Esophagus squamous epithelium (tissue), 5 donors: ENCODE results near the gene SLC25A19. TPM values are rescaled to one million over a fixed set of nuclear protein-coding genes. Genes with fewer than 3 reads are reported as not detected.
A peak's percentile ranks its signal among the peaks of the same experiment; 100 is the strongest.

ENCODE experiments used
- DNase-seq: peaks from one replicate; lab custom pipeline; 2025; lab: John Stamatoyannopoulos, UW
- H3K27ac ChIP-seq, 4 donors: fragments of 200-600 bp; sonication (generic); one replicate each; pipeline ENCODE4 v1.5.1; 2016 to 2019; ENCODE audit warnings: mild to moderate bottlenecking in 1 of 4
- H3K27me3 ChIP-seq, 4 donors: fragments of 200-600 bp; sonication (generic); 1 replicate in 3 of 4; 2 replicates in 1 of 4; pipeline versions ENCODE4 v1.5.1 to v1.6.0; 2017 to 2021; ENCODE audit warnings: antibody characterized with exemption in 1 of 4
- H3K36me3 ChIP-seq, 3 donors: fragments of 200-600 bp; sonication (generic); one replicate each; pipeline ENCODE4 v1.5.1; 2016 to 2019
- H3K4me1 ChIP-seq, 3 donors: fragments of 200-600 bp; sonication (generic); one replicate each; pipeline ENCODE4 v1.5.1; 2017 to 2019
- H3K4me3 ChIP-seq, 4 donors: fragments of 200-600 bp; sonication (generic); 1 replicate in 3 of 4; 2 replicates in 1 of 4; pipeline ENCODE4 v1.5.1; 2016 to 2019; ENCODE audit warnings: mild to moderate bottlenecking in 2 of 4, moderate library complexity in 1 of 4
- H3K9me3 ChIP-seq, 3 donors: fragments of 200-600 bp; sonication (generic); one replicate each; pipeline ENCODE4 v1.5.1; 2016 to 2019
- CTCF ChIP-seq, 6 experiments: fragments of 450-650 bp in 4 of 6; fragments of 200-600 bp in 2 of 6; sonication (generic) in 2 of 6; IDR thresholded peaks; one replicate each; pipeline ENCODE4 v1.5.1; 2016 to 2019; ENCODE audit warnings: antibody characterized with exemption in 6 of 6, mild to moderate bottlenecking in 4 of 6, moderate library complexity in 4 of 6
- POLR2A ChIP-seq, 4 donors: fragments of 450-650 bp; IDR thresholded peaks; one replicate each; pipeline ENCODE4 v1.6.1; 2017; ENCODE audit warnings: antibody characterized with exemption in 4 of 4, mild to moderate bottlenecking in 4 of 4, moderate library complexity in 3 of 4
- WGBS, 2 donors: methylation state at CpG; one replicate each; pipeline ENCODE4 v1.1.5; 2018; 5-methylcytosine and 5-hydroxymethylcytosine counted together
- intact Hi-C: fragments of 100-400 bp; cut with DNase I; formaldehyde crosslinking; loops from one replicate; pipeline ENCODE4 v1.15.0; 2022
- total RNA-seq, 4 donors: library from RNA; depleted of rRNA; stranded (reverse); fragments of >200 nt; gene quantifications; one replicate each; pipeline ENCODE4 v1.1.0, GENCODE V29; 2016
- donor health status: DM: yes; HTN: yes; CAD: no.

SLC25A19 gene
- total RNA-seq, 4 donors from 2014 or later: 9.2 to 15.2 (median 11.2) TPM

- Histone ChIP-seq H3K27me3 (no peaks in the 10 kb centered on the region), H3K4me3 (no peak overlapping the region), H3K4me1 (no peaks in the 10 kb centered on the region), H3K36me3 (peaks cover 75 to 98% (median 82%) of the 10 kb centered on the region in 3 donors), H3K27ac (peak overlapping the region in 2 of 4 donors; percentile 7 to 11), H3K9me3 (no peaks in the 10 kb centered on the region)
- no peak for DNase-seq
- WGBS, 2 donors: 53 to 76% methylated on average over 6 to 10 of the region's 15 CpGs
- TF ChIP-seq CTCF (IDR thresholded peaks at IDR 0.05) (no peak), POLR2A (IDR thresholded peaks at IDR 0.05) (no peak)
- intact Hi-C loops: no loop called here
These were observed 47.2 kb downstream of the SLC25A19 start for GRCh38 chr17:75241996-75242460.

GRCh38 chr17:75241502-75241901 lies 47.7 kb downstream of the SLC25A19 start:
- WGBS, 2 donors: 92 to 93% methylated on average over 9 of the region's 9 CpGs

GRCh38 chr17:75241143-75241430 lies 48.1 kb downstream of the SLC25A19 start:
- H3K27ac ChIP-seq: peak overlapping the region in 1 of 4 donors; percentile 34
- no peak for TF ChIP-seq POLR2A (IDR thresholded peaks at IDR 0.05)
- no peak for TF ChIP-seq CTCF (IDR thresholded peaks at IDR 0.05)
- H3K36me3 ChIP-seq: peaks cover 78 to 100% (median 85%) of the 10 kb centered on the region in 3 donors
- no peaks in the 10 kb centered on the region for H3K27me3 ChIP-seq
- no peak for DNase-seq
- WGBS, 2 donors: 83% methylated on average over 1 of the region's 7 CpGs; no CpG with 5 or more reads in 1 of the 2 donors
- intact Hi-C loops: no loop called here
- no peaks in the 10 kb centered on the region for H3K9me3 ChIP-seq
- no peaks in the 10 kb centered on the region for H3K4me1 ChIP-seq
- H3K4me3 ChIP-seq: no peak overlapping the region

More at GRCh38 chr17:75241502-75241901, 47.7 kb downstream of the SLC25A19 start:
- H3K36me3 ChIP-seq: peaks cover 81 to 100% (median 82%) of the 10 kb centered on the region in 3 donors
- no peaks in the 10 kb centered on the region for H3K27me3 ChIP-seq
- H3K9me3 ChIP-seq: no peaks in the 10 kb centered on the region
- no peak for DNase-seq
- intact Hi-C loops: no loop called here
- no peak overlapping the region for H3K4me3 ChIP-seq
- TF ChIP-seq POLR2A (IDR thresholded peaks at IDR 0.05): no peak
- TF ChIP-seq CTCF (IDR thresholded peaks at IDR 0.05): no peak
- H3K4me1 ChIP-seq: no peaks in the 10 kb centered on the region
- peak overlapping the region in 1 of 4 donors; percentile 34 for H3K27ac ChIP-seq

GRCh38 chr17:75240394-75241142 lies 48.7 kb downstream of the SLC25A19 start:
- intact Hi-C loops: no loop called here
- TF ChIP-seq POLR2A (IDR thresholded peaks at IDR 0.05) (no peak), CTCF (IDR thresholded peaks at IDR 0.05) (peak in 5 of 6 experiments; percentile 11 to 60 (median 22))
- 0 to 73% methylated on average over 1 to 2 of the region's 23 CpGs for WGBS, 2 donors
- H3K4me3 ChIP-seq: no peak overlapping the region
- no peaks in the 10 kb centered on the region for H3K27me3 ChIP-seq
- H3K9me3 ChIP-seq: no peaks in the 10 kb centered on the region
- peak overlapping the region in 3 of 4 donors; percentile 4 to 34 (median 9) for H3K27ac ChIP-seq
- H3K36me3 ChIP-seq: peaks cover 73 to 100% (median 82%) of the 10 kb centered on the region in 3 donors
- H3K4me1 ChIP-seq: no peaks in the 10 kb centered on the region
- no peak for DNase-seq

GRCh38 chr17:75239778-75240393 lies 49.3 kb downstream of the SLC25A19 start:
- intact Hi-C loops: no loop called here
- no peak for TF ChIP-seq POLR2A (IDR thresholded peaks at IDR 0.05)
- TF ChIP-seq CTCF (IDR thresholded peaks at IDR 0.05): no peak
- no peaks in the 10 kb centered on the region for H3K9me3 ChIP-seq
- H3K27me3 ChIP-seq: no peaks in the 10 kb centered on the region
- DNase-seq: no peak
- H3K4me3 ChIP-seq: no peak overlapping the region
- 80 to 88% methylated on average over 2 to 18 of the region's 23 CpGs for WGBS, 2 donors
- no peaks in the 10 kb centered on the region for H3K4me1 ChIP-seq
- H3K27ac ChIP-seq: peak overlapping the region in 1 of 4 donors; percentile 9
- H3K36me3 ChIP-seq: peaks cover 73 to 100% (median 80%) of the 10 kb centered on the region in 3 donors
